Left lobe of liver (tissue), 2 donors: Measurements from ENCODE around the gene DISP3. TPM values are rescaled to one million over a fixed set of nuclear protein-coding genes. Genes with fewer than 3 reads are reported as not detected.

ENCODE experiments used
- ATAC-seq: fragments of 200-7000 bp; cut with Tn5 transposase; one replicate; pipeline ENCODE4 v1.9.1; 2020; ENCODE audit warnings: mild to moderate bottlenecking, moderate library complexity
- DNase-seq: peaks from one replicate; pipeline ENCODE4 v3.0.0-alpha.2; 2020; ENCODE audit warnings: low spot score
- total RNA-seq: library from RNA; stranded (reverse); gene quantifications from one replicate; pipeline ENCODE4 v1.2.1, GENCODE V29; 2021
- donor health status: DM: no; HTN: no; CAD: no; lungs with moderate emphysema.
- donor health status: DM: no; HTN: yes; CAD: no.

Gene DISP3
- total RNA-seq, 1 donor from 2014 or later: not detected

DNA sequence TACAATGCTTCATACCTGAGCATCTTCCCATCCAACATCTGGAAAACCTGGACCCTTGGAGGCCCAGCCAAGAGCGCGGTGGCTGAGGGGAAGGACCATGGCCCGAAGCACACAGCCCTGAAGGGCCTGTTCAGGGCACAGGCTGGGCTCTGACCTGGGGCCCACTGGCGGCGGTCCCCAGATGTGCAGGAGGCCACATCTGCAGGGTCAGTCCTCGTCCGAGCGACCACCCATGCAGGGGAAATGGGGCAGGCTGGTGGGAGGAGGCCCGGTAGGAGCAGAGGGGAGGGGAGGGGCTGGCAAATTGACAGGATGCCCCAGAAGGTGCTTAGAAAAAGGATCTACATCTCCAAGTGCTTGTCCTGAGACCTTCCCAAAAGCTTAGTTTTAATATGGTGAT lies 59.9 kb downstream of the DISP3 start:
- ATAC-seq (no peak), DNase-seq (no peak)

GRCh38 chr1:11539850-11540772 lies 61.2 kb downstream of the DISP3 start:
- DNase-seq (no peak), ATAC-seq (no peak)

GRCh38 chr1:11540773-11541160 lies 61.8 kb downstream of the DISP3 start:
- DNase-seq (no peak), ATAC-seq (no peak)

GRCh38 chr1:11541236-11541635 lies 62.3 kb downstream of the DISP3 start:
- no peak for DNase-seq
- no peak for ATAC-seq

DNA sequence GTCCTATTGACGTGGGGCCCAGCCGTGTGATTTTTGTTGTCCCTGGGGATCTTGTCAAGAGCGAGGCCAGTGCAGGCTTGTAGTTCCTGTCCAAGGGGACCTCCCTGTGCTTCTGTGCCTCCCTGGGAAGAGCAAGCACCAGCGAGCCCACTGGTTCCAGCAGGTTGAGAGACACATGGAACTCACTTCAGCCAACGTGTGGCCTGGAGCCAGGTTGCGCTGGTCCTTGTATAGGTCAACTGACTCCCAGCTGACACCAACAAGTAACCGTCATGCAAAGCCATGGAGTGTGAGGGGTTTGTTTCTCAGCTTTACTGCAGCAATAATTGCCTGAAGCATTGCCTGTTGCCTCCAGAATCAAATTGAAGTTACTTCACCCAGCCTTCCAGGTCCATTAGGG lies 63.0 kb downstream of the DISP3 start:
- no peak for DNase-seq
- no peak for ATAC-seq

- DNase-seq (no peak), ATAC-seq (no peak)
Measured at GRCh38 chr1:11543392-11543791, 64.4 kb downstream of the DISP3 start.

DNA sequence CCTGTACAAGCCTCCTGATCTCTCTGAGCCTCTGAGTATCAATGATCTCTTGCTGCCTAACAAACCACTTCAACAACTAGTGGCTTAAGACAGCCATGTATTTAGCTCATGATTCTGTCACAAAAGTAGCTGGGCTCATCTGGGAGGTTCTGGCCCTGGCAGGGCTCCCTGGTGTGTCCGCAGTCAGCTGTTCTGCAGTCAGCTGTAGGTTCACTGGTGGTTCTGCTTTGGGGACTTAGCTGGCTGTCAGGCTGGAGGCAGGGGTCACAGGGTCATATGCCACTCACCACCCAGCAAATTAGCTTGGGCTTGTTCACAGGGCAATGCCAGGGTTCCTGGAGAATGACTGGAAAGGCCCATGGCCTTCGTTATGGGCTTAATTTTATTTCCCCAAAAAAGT lies 64.8 kb downstream of the DISP3 start:
- DNase-seq: no peak
- no peak for ATAC-seq

DNA sequence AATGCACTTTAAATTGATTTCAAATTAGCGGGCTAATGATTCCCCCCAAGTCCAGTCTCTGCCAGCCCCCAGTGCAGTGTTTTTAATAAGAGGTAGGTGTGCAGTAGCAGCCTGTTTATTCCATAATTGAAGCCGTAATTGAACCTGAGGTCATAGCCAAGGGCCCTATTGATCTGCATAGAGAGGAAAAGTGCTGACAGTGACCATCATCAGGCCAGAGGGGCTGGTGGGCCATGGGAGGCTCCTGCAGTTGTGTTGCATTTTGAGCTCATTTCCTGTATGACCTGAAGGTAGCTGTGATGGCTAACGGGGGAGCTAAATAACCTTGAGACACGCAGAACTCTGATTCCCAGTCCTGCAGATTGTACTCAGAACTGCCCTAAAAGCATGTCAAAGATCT lies 67.5 kb downstream of the DISP3 start:
- DNase-seq (no peak), ATAC-seq (no peak)

- DNase-seq (no peak), ATAC-seq (peak; percentile 70)
Measured at GRCh38 chr1:11550664-11551283, 71.8 kb downstream of the DISP3 start.

- ATAC-seq (no peak), DNase-seq (no peak)
Measured at GRCh38 chr1:11558276-11558675, 79.3 kb downstream of the DISP3 start.

DNA sequence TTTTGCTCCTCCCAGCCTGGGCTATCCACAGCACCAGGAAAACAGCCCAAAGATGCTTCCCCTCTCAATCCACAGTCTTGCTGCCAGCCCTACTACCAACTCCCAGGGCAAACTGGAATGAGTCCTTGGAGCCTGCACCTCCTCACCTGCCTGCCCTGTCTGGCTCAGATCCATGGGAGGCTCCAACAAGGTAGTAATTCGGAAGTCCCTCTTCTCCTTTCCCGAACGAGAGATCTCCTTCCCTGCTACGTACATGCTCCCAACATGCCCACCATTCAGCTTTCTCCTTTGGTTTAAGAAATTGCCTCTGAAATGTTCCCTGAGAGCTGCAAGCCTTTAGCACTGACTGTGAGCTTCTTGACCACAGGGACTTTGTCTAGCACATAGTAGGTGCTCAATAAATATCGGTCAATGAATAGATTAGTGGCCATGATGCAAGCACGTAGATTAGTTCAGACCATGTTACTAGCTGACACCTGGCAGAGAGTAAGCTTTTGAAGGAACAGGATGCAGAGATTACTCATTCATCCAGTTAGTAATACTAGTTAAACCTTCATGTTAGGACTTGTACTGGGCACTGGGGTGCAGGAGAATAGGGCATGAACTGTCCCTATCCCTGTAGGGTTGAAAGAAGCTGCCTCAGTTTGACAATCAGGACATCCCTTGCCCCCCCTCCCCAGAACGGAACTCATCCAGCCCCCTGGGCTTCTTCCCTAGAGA lies 80.1 kb downstream of the DISP3 start:
- ATAC-seq: no peak
- DNase-seq: no peak

- ATAC-seq (no peak), DNase-seq (no peak)
Measured at GRCh38 chr1:11559591-11559970, 80.6 kb downstream of the DISP3 start.

DNA sequence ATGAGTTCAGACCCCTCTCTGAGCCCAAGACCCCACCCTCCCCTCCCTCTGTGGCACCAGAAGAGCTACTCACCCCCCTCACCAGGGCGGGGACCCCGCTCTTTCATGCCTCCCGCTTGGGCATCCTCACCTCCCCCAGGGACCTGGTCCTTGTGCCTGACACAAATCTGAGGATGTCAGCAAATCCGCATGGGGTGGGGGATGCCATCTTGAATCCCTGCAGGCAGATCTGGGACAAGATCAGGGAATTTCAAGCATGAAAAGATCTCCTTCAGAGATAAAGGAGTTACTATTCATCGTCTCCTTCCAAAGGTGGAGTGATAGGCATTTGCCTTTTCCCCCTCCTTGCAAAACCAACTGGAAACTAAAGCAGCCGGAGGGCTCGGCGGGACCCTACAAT lies 81.1 kb downstream of the DISP3 start:
- DNase-seq (no peak), ATAC-seq (no peak)

DNA sequence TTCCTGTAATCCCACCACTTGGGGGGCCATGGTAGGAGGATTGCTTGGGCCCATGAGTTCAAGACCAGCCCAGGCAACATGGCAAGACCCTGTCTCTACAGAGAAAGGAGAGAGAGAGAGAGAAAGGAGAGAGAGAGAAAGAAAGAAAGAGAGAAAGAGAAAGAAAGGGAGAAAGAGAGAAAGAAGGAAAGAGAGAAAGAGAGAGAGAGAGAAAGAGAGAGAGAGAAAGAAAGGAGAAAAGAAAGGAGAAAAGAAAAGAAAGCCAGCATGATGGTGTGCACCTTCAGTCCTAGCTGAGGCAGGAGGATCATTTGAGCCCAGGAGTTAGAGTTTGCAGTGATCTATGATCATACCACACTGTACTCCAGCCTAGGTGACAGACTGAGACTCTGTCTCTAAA lies 82.8 kb downstream of the DISP3 start:
- ATAC-seq: no peak
- no peak for DNase-seq

- no peak for ATAC-seq
Measured at GRCh38 chr1:11562664-11563063, 83.7 kb downstream of the DISP3 start.

DNA sequence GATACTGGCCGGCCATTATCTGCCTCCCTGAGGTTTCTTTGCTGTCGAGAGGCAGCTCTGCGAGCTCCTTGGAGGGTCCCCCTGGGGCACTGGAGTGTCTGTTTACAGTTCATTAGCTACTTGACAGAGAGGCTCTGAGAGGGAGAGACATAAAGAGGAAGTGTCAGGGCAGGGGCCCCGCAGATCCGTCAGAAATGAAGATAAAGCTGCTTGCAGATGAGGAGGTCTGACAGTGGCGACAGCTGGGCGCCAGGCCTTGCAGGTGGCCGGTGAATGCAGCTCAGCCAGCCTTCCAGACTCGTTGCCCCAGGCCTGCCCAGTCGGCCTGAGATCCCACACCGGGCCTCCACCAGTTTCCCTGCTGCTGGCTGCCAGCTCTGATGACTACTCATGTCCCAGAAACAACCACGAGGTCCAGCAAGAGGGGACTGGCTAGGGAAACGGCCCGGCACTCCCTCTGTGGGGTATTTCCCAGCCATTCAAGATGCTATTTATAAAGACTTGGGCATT lies 84.7 kb downstream of the DISP3 start:
- no peak for ATAC-seq

More at GRCh38 chr1:11562664-11563063, 83.7 kb downstream of the DISP3 start:
- DNase-seq: no peak

GRCh38 chr1:11564237-11564636 lies 85.3 kb downstream of the DISP3 start:
- no peak for DNase-seq

More for the DNA sequence above, 84.7 kb downstream of the DISP3 start:
- no peak for DNase-seq

GRCh38 chr1:11566042-11566850 lies 87.3 kb downstream of the DISP3 start:
- ATAC-seq (no peak), DNase-seq (no peak)

More at GRCh38 chr1:11564237-11564636, 85.3 kb downstream of the DISP3 start:
- no peak for ATAC-seq

- DNase-seq (no peak), ATAC-seq (no peak)
Measured at GRCh38 chr1:11567244-11568065, 88.5 kb downstream of the DISP3 start.

DNA sequence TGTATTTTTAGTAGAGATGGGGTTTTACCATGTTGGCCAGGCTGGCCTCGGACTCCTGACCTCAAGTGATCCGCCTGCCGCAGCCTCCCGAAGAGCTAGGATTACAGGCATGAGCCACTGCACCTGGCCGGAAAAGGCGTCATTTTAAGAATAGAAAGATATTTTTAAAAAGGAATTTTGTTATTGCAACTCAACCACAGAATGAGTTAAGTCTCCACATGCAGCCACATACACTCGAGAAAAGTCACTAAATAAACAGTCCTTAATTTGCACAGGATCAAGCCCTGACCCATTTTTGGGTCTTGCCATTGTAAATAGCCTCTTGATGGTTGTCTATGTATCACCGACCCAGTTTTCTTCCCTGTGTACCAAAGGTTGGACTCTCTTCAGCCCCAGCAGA lies 89.7 kb downstream of the DISP3 start:
- no peak for ATAC-seq

More for the DNA sequence above, 89.7 kb downstream of the DISP3 start:
- DNase-seq: no peak
